HG02610 (cell line): ENCODE data around the gene MRGPRX1.
"Not testable (repeated sequence)": the region's sequence is repeated elsewhere in the genome, so short reads cannot be mapped to it uniquely, and the experiment has no call there.

Experiments used
- ATAC-seq: cut with Tn5 transposase; IDR thresholded peaks from one replicate; pipeline ENCODE4 v1.9.1; 2021; ENCODE audit warnings: mild to moderate bottlenecking, moderate library complexity; ENCODE audit not compliant: unreplicated experiment

MRGPRX1 gene

GRCh38 chr11:18939314-18939713 lies at the start of gene MRGPRX1:
MRGPRX1 (minus strand) TSS chr11:18939414; CDS start chr11:18934784, 4,630 bp downstream.
- ATAC-seq = no peak

- ATAC-seq = no peak
Observed at GRCh38 chr11:18987454-18988231, 48.4 kb upstream of the MRGPRX1 start.

- no peak for ATAC-seq
Observed at GRCh38 chr11:18986744-18987143, 47.5 kb upstream of the MRGPRX1 start.

GRCh38 chr11:18981897-18982296 lies 42.7 kb upstream of the MRGPRX1 start:
- ATAC-seq = no peak

- ATAC-seq = no peak
Observed at GRCh38 chr11:18974192-18974591, 35.0 kb upstream of the MRGPRX1 start.

- ATAC-seq = no peak
Observed at GRCh38 chr11:18972336-18972735, 33.1 kb upstream of the MRGPRX1 start.

GRCh38 chr11:18969720-18970119 lies 30.5 kb upstream of the MRGPRX1 start:
- ATAC-seq = no peak

GRCh38 chr11:18958221-18958910 lies 19.2 kb upstream of the MRGPRX1 start:
- ATAC-seq = no peak

- ATAC-seq = no peak
Observed at GRCh38 chr11:18956630-18957029, 17.4 kb upstream of the MRGPRX1 start.

- no peak for ATAC-seq
Observed at GRCh38 chr11:18936002-18936673, 3.1 kb downstream of the MRGPRX1 start.

- no peak for ATAC-seq
Observed at GRCh38 chr11:18934195-18934814, 4.9 kb downstream of the MRGPRX1 start.

GRCh38 chr11:18927550-18928322 lies 11.5 kb downstream of the MRGPRX1 start:
- no peak for ATAC-seq

GRCh38 chr11:18925426-18925825 lies 13.8 kb downstream of the MRGPRX1 start:
- ATAC-seq = not testable (repeated sequence)

GRCh38 chr11:18912883-18913282 lies 26.3 kb downstream of the MRGPRX1 start:
- ATAC-seq = no peak

- no peak for ATAC-seq
Observed at GRCh38 chr11:18907391-18907790, 31.8 kb downstream of the MRGPRX1 start.

- not testable (repeated sequence) for ATAC-seq
Observed at GRCh38 chr11:18900637-18901036, 38.6 kb downstream of the MRGPRX1 start.

- ATAC-seq = not testable (repeated sequence)
Observed at GRCh38 chr11:18900151-18900611, 39.0 kb downstream of the MRGPRX1 start.

- not testable (repeated sequence) for ATAC-seq
Observed at GRCh38 chr11:18891712-18892111, 47.5 kb downstream of the MRGPRX1 start.

- ATAC-seq = no peak
Observed at GRCh38 chr11:18890615-18891014, 48.6 kb downstream of the MRGPRX1 start.
